B cell (primary cell): ENCODE data around the gene CADPS. TPM values are rescaled to one million over a fixed set of nuclear protein-coding genes. Genes with fewer than 3 reads are reported as not detected.

Experiments used
- ATAC-seq: fragments of 200-7000 bp; cut with Tn5 transposase; one replicate; pipeline ENCODE4 v1.10.0; 2021; ENCODE audit warnings: low read depth, mild to moderate bottlenecking, moderate number of reproducible peaks, moderate library complexity
- CTCF ChIA-PET: fragments of 350-600 bp; sonication (Branson Sonifier 250); formaldehyde crosslinking; loops from one replicate; lab custom pipeline; 2021; ENCODE audit warnings: antibody characterized with exemption, inconsistent platforms; lab: Charles Lee
- POLR2A ChIA-PET: fragments of 350-600 bp; sonication (Branson Sonifier 250); formaldehyde crosslinking; loops from one replicate; lab custom pipeline; 2021; ENCODE audit warnings: antibody characterized with exemption; lab: Charles Lee
- DNase-seq: peaks from one replicate; pipeline ENCODE4 v3.0.0; 2013
- H2AFZ ChIP-seq: 2 replicates; pipeline ENCODE4 v1.6.1; 2012; ENCODE audit warnings: mild to moderate bottlenecking, low read depth, low read length; ENCODE audit not compliant: insufficient read depth, poor library complexity, severe bottlenecking
- H3K27ac ChIP-seq, 2 donors: 1 replicate in 1 of 2; 2 replicates in 1 of 2; pipeline ENCODE4 v1.5.1; 2012 to 2013; ENCODE audit warnings: low read length in 2 of 2, mild to moderate bottlenecking in 2 of 2, moderate library complexity in 1 of 2
- H3K27me3 ChIP-seq, 4 experiments: fragments of 200-600 bp in 1 of 4; sonication (generic) in 1 of 4; replicated peaks in 1 of 4; 1 replicate in 2 of 4; 2 replicates in 2 of 4; pipeline versions ENCODE4 v1.6.1 to v1.7.0; 2013 to 2016; ENCODE audit warnings: low read length in 3 of 4, mild to moderate bottlenecking in 2 of 4, mixed read lengths in 1 of 4, moderate library complexity in 1 of 4; ENCODE audit not compliant: insufficient read depth in 4 of 4, control insufficient read depth in 3 of 4; ENCODE audit errors: control extremely low read depth in 1 of 4
- H3K36me3 ChIP-seq, 2 experiments: replicated peaks in 1 of 2; 1 replicate in 1 of 2; 2 replicates in 1 of 2; pipeline versions ENCODE4 v1.6.1 to v1.7.1; 2013; ENCODE audit warnings: low read length in 1 of 2; ENCODE audit not compliant: insufficient read depth in 2 of 2, control insufficient read depth in 1 of 2; ENCODE audit errors: control extremely low read depth in 1 of 2, extremely low read depth in 1 of 2
- H3K4me1 ChIP-seq, 2 donors: fragments of 200-600 bp in 1 of 2; sonication (generic) in 1 of 2; 1 replicate in 1 of 2; 2 replicates in 1 of 2; pipeline versions ENCODE4 v1.5.1 to v1.6.1; 2013 to 2017; ENCODE audit warnings: low read length in 2 of 2; ENCODE audit not compliant: control insufficient read depth in 2 of 2, insufficient read depth in 2 of 2
- H3K4me2 ChIP-seq: replicated peaks from 2 replicates; pipeline ENCODE3; 2012; ENCODE audit warnings: mild to moderate bottlenecking, low read depth, low read length; ENCODE audit not compliant: poor library complexity, severe bottlenecking
- H3K4me3 ChIP-seq, 5 experiments: fragments of 200-600 bp in 1 of 5; sonication (generic) in 1 of 5; 1 replicate in 3 of 5; 2 replicates in 2 of 5; pipeline versions ENCODE4 v1.5.1 to v1.7.0; 2011 to 2016; ENCODE audit warnings: low read length in 4 of 5, mild to moderate bottlenecking in 4 of 5, low read depth in 2 of 5, control low read depth in 1 of 5, moderate library complexity in 1 of 5; ENCODE audit not compliant: insufficient read depth in 1 of 5; ENCODE audit errors: control extremely low read depth in 1 of 5, extremely low read depth in 1 of 5
- H3K79me2 ChIP-seq: fragments of 200-600 bp; sonication (generic); one replicate; pipeline ENCODE4 v1.6.0; 2016; ENCODE audit warnings: low read length; ENCODE audit not compliant: control insufficient read depth, insufficient read depth
- H3K9ac ChIP-seq: fragments of 200-600 bp; sonication (generic); 2 replicates; pipeline ENCODE4 v1.6.1; 2017; ENCODE audit warnings: mild to moderate bottlenecking, low read length, moderate library complexity
- H3K9me3 ChIP-seq, 3 donors: one replicate each; pipeline versions ENCODE4 v1.6.1 to v1.7.1; 2013; ENCODE audit warnings: low read length in 2 of 3; ENCODE audit not compliant: control insufficient read depth in 2 of 3, insufficient read depth in 1 of 3; ENCODE audit errors: control extremely low read depth in 1 of 3
- H4K20me1 ChIP-seq: 2 replicates; pipeline ENCODE4 v1.6.0; 2012; ENCODE audit warnings: mild to moderate bottlenecking, low read length; ENCODE audit not compliant: insufficient read depth, control insufficient read depth, poor library complexity, severe bottlenecking
- H3K27ac Mint-ChIP-seq: one replicate; pipeline ENCODE4 v1.8.0; 2021; ENCODE audit warnings: mixed read lengths
- H3K27me3 Mint-ChIP-seq: one replicate; pipeline ENCODE4 v1.8.0; 2021; ENCODE audit warnings: mixed read lengths
- H3K4me1 Mint-ChIP-seq: one replicate; pipeline ENCODE4 v1.8.0; 2021; ENCODE audit warnings: mixed read lengths
- H3K4me3 Mint-ChIP-seq: one replicate; pipeline ENCODE4 v1.8.0; 2021; ENCODE audit warnings: mixed read lengths
- H3K9me3 Mint-ChIP-seq: one replicate; pipeline ENCODE4 v1.8.0; 2022; ENCODE audit warnings: mixed read lengths; ENCODE audit not compliant: insufficient read depth
- EZH2 ChIP-seq: IDR thresholded peaks from 2 replicates; pipeline ENCODE4 v1.6.1; 2012; ENCODE audit warnings: borderline replicate concordance, low read depth, mild to moderate bottlenecking, moderate library complexity, low read length; ENCODE audit not compliant: insufficient read depth, poor library complexity, severe bottlenecking
- WGBS: methylation state at CpG from one replicate; pipeline ENCODE4 v1.1.5; 2013; ENCODE audit warnings: missing lambda C conversion rate; ENCODE audit not compliant: insufficient coverage; 5-methylcytosine and 5-hydroxymethylcytosine counted together
- intact Hi-C: fragments of 100-400 bp; cut with micrococcal nuclease; formaldehyde crosslinking; loops from one replicate; pipeline ENCODE4 v1.10.0; 2022
- polyA plus RNA-seq: library from polyadenylated mRNA; depleted of rRNA; stranded (reverse); fragments of >200 nt; gene quantifications from 2 replicates; pipeline ENCODE4 v1.2.3, GENCODE V29; 2012
- total RNA-seq, 2 donors: library from RNA; stranded (reverse); fragments of 120-200 nt in 1 of 2; gene quantifications; 1 replicate in 1 of 2; 2 replicates in 1 of 2; pipeline versions ENCODE4 v1.2.3 to v1.2.4, GENCODE V29; 2013 to 2022
- TF ChIP-seq, protein P1 (sequence below): fragments of 200-600 bp; IDR thresholded peaks from one replicate; pipeline ENCODE4 v1.8.0; 2022; ENCODE audit warnings: antibody characterized with exemption, mild to moderate bottlenecking

The CADPS gene
- total and polyA plus RNA-seq, 2 donors (not counting 1 experiment from before 2014, with no cell fraction given): 0.16 to 0.22 TPM

- H3K4me1 ChIP-seq: no peaks in the 10 kb centered on the region
- H3K27ac ChIP-seq: no peak overlapping the region
- 16% methylated on average over 36 of the region's 49 CpGs for WGBS
- CTCF ChIA-PET: no interaction called here
- intact Hi-C loops: no loop called here
- no peaks in the 10 kb centered on the region for H3K79me2 ChIP-seq
- Mint-ChIP-seq H3K4me3 (no peak overlapping the region), H3K9me3 (no peaks in the 10 kb centered on the region), H3K27ac (no peak overlapping the region), H3K4me1 (peaks cover 4% of the 10 kb centered on the region), H3K27me3 (peaks cover 74% of the 10 kb centered on the region)
- DNase-seq: no peak
- H3K4me2 ChIP-seq: no peak overlapping the region
- no peak for TF ChIP-seq EZH2
- TF ChIP-seq, protein P1, sequence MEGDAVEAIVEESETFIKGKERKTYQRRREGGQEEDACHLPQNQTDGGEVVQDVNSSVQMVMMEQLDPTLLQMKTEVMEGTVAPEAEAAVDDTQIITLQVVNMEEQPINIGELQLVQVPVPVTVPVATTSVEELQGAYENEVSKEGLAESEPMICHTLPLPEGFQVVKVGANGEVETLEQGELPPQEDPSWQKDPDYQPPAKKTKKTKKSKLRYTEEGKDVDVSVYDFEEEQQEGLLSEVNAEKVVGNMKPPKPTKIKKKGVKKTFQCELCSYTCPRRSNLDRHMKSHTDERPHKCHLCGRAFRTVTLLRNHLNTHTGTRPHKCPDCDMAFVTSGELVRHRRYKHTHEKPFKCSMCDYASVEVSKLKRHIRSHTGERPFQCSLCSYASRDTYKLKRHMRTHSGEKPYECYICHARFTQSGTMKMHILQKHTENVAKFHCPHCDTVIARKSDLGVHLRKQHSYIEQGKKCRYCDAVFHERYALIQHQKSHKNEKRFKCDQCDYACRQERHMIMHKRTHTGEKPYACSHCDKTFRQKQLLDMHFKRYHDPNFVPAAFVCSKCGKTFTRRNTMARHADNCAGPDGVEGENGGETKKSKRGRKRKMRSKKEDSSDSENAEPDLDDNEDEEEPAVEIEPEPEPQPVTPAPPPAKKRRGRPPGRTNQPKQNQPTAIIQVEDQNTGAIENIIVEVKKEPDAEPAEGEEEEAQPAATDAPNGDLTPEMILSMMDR: no peak
- H3K36me3 ChIP-seq: no peaks in the 10 kb centered on the region
- H3K27me3 ChIP-seq: peaks cover 0 to 80% (median 30%) of the 10 kb centered on the region in 4 experiments
- no peak overlapping the region for H3K9ac ChIP-seq
- H3K9me3 ChIP-seq: peaks cover 0 to 40% (median 0%) of the 10 kb centered on the region in 3 donors
- POLR2A ChIA-PET: no interaction called here
- H3K4me3 ChIP-seq: no peak overlapping the region
- H4K20me1 ChIP-seq: no peaks in the 10 kb centered on the region
- no peak for ATAC-seq
- H2AFZ ChIP-seq: no peak overlapping the region
Observed at GRCh38 chr3:62370858-62371719, 504.1 kb downstream of the CADPS start.

DNA sequence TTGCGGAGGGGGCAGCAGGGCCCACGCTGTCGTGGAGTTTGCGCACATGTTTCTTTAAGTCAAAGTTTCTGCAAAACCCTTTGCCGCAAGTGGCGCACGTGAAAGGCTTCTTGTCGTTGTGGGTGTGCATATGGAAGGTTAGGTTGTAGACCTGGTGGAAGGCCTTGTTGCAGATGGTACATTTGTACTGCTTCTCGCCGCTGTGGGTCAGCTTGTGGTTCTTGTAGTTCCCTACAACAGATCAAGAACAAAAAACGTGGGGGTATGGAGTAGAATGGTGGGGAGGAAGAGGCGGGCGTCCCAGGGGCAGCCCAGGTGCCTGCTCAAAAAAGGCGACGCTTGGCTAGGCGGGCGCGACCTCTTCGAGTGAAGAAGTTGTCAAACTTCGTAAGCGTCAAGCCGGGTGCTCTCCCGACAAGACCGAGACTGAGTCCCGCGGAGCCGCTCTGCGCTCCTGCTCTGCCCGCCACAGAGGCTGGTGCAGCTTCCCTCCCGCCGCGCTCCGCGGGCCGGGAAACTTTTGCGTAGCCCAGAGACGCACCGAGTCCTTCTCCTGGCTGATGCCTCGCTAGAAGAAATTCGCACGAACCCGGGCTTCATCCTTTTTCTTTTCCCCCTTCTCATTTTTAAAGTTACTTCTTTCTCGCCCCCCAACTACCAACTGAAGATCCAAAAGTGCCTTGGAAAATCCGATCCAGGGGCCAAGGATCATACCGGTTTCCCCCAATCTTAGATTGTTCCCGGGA lies 504.9 kb downstream of the CADPS start:
- intact Hi-C loops: no loop called here
- H3K27me3 Mint-ChIP-seq: peaks cover 74% of the 10 kb centered on the region
- Histone ChIP-seq H4K20me1 (no peaks in the 10 kb centered on the region), H3K4me2 (no peak overlapping the region), H3K36me3 (no peaks in the 10 kb centered on the region), H2AFZ (no peak overlapping the region), H3K27ac (no peak overlapping the region), H3K4me3 (no peak overlapping the region), H3K9ac (no peak overlapping the region), H3K27me3 (peaks cover 0 to 78% (median 24%) of the 10 kb centered on the region in 4 experiments), H3K9me3 (peaks cover 0 to 40% (median 0%) of the 10 kb centered on the region in 3 donors), H3K79me2 (no peaks in the 10 kb centered on the region), H3K4me1 (no peaks in the 10 kb centered on the region)
- H3K4me3 Mint-ChIP-seq: no peak overlapping the region
- 6% methylated on average over 42 of the region's 46 CpGs for WGBS
- DNase-seq: no peak
- ChIA-PET POLR2A (no interaction called here), CTCF (no interaction called here)
- TF ChIP-seq, protein P1: no peak
- no peak for TF ChIP-seq EZH2
- no peaks in the 10 kb centered on the region for H3K9me3 Mint-ChIP-seq
- peaks cover 4% of the 10 kb centered on the region for H3K4me1 Mint-ChIP-seq
- ATAC-seq: no peak
- H3K27ac Mint-ChIP-seq: no peak overlapping the region
